Testis (tissue), 2 donors: ENCODE data around the gene FBH1.

ENCODE experiments used
- CTCF ChIP-seq, 3 experiments: fragments of 450-650 bp in 2 of 3; fragments of 200-600 bp in 1 of 3; sonication (generic) in 1 of 3; IDR thresholded peaks; one replicate each; pipeline ENCODE4 v1.5.1; 2016 to 2019; ENCODE audit warnings: antibody characterized with exemption in 3 of 3, mild to moderate bottlenecking in 2 of 3, moderate library complexity in 1 of 3
- POLR2A ChIP-seq: fragments of 450-650 bp; IDR thresholded peaks from one replicate; pipeline ENCODE4 v1.6.1; 2017; ENCODE audit warnings: antibody characterized with exemption, mild to moderate bottlenecking, moderate library complexity

DNA sequence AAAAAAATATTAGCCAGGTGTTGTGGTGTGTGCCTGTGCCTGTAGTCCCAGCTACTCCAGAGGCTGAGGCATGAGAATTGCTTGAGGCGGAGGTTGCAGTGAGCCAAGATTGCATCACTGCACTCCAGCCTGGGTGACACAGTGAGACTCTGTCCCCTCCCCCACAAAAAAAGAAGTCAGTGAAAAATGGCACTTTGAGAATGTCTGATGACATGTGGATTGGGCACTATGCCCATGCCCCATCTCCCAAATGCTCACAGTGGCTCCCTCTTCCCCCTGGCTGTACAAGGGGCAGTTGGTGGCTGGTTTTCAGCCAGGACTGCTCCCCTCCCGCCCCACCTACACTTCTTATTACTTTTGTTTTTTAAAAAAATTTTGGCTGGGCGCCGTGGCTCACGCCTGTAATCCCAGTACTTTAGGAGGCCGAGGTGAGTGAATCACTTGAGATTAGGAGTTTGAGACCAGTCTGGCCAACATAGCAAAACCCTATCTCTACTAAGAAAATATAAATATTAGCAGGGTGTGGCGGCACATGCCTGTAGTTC lies 61.2 kb downstream of the FBH1 start:
- no peak for TF ChIP-seq CTCF (IDR thresholded peaks at IDR 0.05)
- TF ChIP-seq POLR2A = no peak
